Heart left ventricle (tissue), 13 donors: Measurements from ENCODE around the gene NFIX.

Source experiments
- POLR2A ChIP-seq, 2 donors: fragments of 450-650 bp; IDR thresholded peaks; one replicate each; pipeline ENCODE4 v1.6.1; 2017; ENCODE audit warnings: antibody characterized with exemption in 2 of 2, mild to moderate bottlenecking in 2 of 2, moderate library complexity in 2 of 2
- TF ChIP-seq, protein P1 (sequence below), 12 donors: fragments of 200-600 bp; sonication (generic) in 4 of 12; IDR thresholded peaks; one replicate each; pipeline versions ENCODE4 v1.5.0 to v1.8.0; 2018 to 2022; ENCODE audit warnings: antibody characterized with exemption in 12 of 12, mild to moderate bottlenecking in 5 of 12
- donor health status: ischemic (EF 13 %, LVEDD 7.1; RV severe dilation, severe dysfunction).
- donor health status: DM: no; HTN: yes; CAD: no.
- donor health status: DM: no; HTN: no; CAD: no.
- donor health status: ischemic (EF 25% LVEDD 6.9; RV normal size, moderate dysfunction).
- donor health status: ischemic (EF 25% LVEDD 5.7; RV mildly dilated, moderate dysfunction).
- donor health status: ischemic (EF 35%, LVEDD 5.7; RV mildly dilated, moderate dysfunction).
- donor health status: nonischemic (EF 11% LVEDD 7.7; RV severe dilation, severe dysfunction).
- donor health status: DM: yes; HTN: yes; CAD: no.
- donor health status: PGD.
- donor health status: ischemic (EF 29% LVEDD 5.4; RV normal size, mild dysfunction).
- donor health status: nonischemic (EF 23%, LVEDD 6.1; RV moderate dilation, normal function).

DNA sequence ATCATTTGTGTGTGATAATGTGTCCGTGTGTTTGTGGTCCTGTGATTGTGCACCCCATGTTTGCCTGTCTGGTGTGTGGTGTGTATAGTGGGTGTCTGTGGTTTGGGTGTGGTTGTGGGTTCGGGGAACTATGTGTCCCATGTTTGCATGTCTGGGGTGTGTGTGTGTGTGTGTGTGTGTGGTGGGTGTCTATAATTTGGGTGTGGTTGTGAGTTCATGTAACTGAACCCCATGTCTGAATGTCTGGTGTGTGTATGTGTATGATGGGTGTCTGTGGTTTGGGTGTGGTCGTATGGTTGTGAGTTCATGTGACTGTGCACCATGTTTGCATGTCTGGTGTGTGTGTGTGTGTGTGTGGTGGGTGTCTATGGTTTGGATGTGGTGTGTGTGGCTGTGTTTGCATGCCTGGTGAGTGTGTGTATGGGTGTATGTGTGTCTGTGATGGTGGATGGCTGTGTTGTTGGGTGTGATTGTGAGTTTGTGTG lies 11.1 kb upstream of the NFIX start:
- TF ChIP-seq, protein P1, sequence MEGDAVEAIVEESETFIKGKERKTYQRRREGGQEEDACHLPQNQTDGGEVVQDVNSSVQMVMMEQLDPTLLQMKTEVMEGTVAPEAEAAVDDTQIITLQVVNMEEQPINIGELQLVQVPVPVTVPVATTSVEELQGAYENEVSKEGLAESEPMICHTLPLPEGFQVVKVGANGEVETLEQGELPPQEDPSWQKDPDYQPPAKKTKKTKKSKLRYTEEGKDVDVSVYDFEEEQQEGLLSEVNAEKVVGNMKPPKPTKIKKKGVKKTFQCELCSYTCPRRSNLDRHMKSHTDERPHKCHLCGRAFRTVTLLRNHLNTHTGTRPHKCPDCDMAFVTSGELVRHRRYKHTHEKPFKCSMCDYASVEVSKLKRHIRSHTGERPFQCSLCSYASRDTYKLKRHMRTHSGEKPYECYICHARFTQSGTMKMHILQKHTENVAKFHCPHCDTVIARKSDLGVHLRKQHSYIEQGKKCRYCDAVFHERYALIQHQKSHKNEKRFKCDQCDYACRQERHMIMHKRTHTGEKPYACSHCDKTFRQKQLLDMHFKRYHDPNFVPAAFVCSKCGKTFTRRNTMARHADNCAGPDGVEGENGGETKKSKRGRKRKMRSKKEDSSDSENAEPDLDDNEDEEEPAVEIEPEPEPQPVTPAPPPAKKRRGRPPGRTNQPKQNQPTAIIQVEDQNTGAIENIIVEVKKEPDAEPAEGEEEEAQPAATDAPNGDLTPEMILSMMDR (IDR thresholded peaks at IDR 0.05): no peak
- no peak for TF ChIP-seq POLR2A (IDR thresholded peaks at IDR 0.05)
